IMR-90 (cell line): ENCODE data around the gene ARHGEF16.

Source experiments
- BHLHE40 ChIP-seq: fragments of 150-350 bp; IDR thresholded peaks from 2 replicates; pipeline ENCODE4 v1.6.1; 2016; ENCODE audit warnings: mild to moderate bottlenecking, low read depth, low read length
- CEBPB ChIP-seq: IDR thresholded peaks from 2 replicates; pipeline ENCODE4 v1.6.1; 2012; ENCODE audit warnings: low read depth, low read length, improper control_type of control experiment
- CHD1 ChIP-seq: IDR thresholded peaks from 2 replicates; pipeline ENCODE4 v1.6.1; 2012; ENCODE audit warnings: low read depth, low read length, improper control_type of control experiment
- FOS ChIP-seq: fragments of 150-350 bp; IDR thresholded peaks from 2 replicates; pipeline ENCODE4 v1.6.1; 2016; ENCODE audit warnings: low read depth, low read length
- MAFK ChIP-seq: IDR thresholded peaks from 2 replicates; pipeline ENCODE4 v1.6.1; 2012; ENCODE audit warnings: low read depth, low read length, improper control_type of control experiment
- MAZ ChIP-seq: IDR thresholded peaks from 2 replicates; pipeline ENCODE4 v1.6.1; 2012; ENCODE audit warnings: low read depth, mild to moderate bottlenecking, low read length, improper control_type of control experiment, moderate library complexity, borderline replicate concordance
- MXI1 ChIP-seq: IDR thresholded peaks from 2 replicates; pipeline ENCODE4 v1.6.1; 2012; ENCODE audit warnings: low read depth, mild to moderate bottlenecking, low read length, moderate library complexity, borderline replicate concordance
- POLR2A ChIP-seq: IDR thresholded peaks from 2 replicates; pipeline ENCODE4 v1.6.1; 2012; ENCODE audit warnings: mild to moderate bottlenecking, low read depth, low read length
- RAD21 ChIP-seq: IDR thresholded peaks from 2 replicates; pipeline ENCODE4 v1.6.1; 2012; ENCODE audit warnings: low read length, improper control_type of control experiment
- RCOR1 ChIP-seq: IDR thresholded peaks from 2 replicates; pipeline ENCODE4 v1.6.1; 2012; ENCODE audit warnings: mild to moderate bottlenecking, low read length, improper control_type of control experiment; ENCODE audit not compliant: insufficient replicate concordance
- RFX5 ChIP-seq: IDR thresholded peaks from 2 replicates; pipeline ENCODE4 v1.8.0; 2012; ENCODE audit warnings: low read depth, mild to moderate bottlenecking, low read length, moderate library complexity
- SMC3 ChIP-seq: fragments of 150-350 bp; IDR thresholded peaks from 2 replicates; pipeline ENCODE4 v1.6.1; 2016; ENCODE audit warnings: low read depth, mild to moderate bottlenecking, antibody characterized with exemption, low read length, moderate library complexity
- TF ChIP-seq, protein P1 (sequence below): conservative IDR thresholded peaks from 2 replicates; pipeline ENCODE4 v1.5.1; 2012; ENCODE audit warnings: mild to moderate bottlenecking, low read depth, low read length, improper control_type of control experiment
- TF ChIP-seq, protein P2 (sequence below): fragments of 150-350 bp; IDR thresholded peaks from 2 replicates; pipeline ENCODE4 v1.6.1; 2016; ENCODE audit warnings: low read depth, mild to moderate bottlenecking, low read length, moderate library complexity, borderline replicate concordance

DNA sequence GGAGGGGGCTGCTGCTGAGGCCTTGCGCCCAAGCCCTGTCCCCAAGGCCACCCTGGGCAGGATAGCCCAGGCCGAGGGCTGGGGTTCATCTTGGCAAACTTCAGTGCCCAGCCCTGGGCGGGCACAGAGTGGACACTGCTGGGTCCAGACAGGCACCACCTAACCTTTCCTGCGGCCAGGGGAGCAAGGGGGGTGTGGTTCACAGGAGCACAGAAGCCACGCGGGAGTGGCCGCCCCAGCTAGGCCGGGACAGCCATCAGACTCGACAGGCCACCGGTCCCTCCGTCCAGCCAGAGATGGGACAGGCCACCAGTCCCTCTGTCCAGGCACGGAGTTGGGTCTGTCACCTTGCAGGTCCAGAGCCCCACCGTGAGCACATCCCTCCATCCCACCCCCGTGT lies 28.9 kb downstream of the ARHGEF16 start:
- TF ChIP-seq, protein P1, sequence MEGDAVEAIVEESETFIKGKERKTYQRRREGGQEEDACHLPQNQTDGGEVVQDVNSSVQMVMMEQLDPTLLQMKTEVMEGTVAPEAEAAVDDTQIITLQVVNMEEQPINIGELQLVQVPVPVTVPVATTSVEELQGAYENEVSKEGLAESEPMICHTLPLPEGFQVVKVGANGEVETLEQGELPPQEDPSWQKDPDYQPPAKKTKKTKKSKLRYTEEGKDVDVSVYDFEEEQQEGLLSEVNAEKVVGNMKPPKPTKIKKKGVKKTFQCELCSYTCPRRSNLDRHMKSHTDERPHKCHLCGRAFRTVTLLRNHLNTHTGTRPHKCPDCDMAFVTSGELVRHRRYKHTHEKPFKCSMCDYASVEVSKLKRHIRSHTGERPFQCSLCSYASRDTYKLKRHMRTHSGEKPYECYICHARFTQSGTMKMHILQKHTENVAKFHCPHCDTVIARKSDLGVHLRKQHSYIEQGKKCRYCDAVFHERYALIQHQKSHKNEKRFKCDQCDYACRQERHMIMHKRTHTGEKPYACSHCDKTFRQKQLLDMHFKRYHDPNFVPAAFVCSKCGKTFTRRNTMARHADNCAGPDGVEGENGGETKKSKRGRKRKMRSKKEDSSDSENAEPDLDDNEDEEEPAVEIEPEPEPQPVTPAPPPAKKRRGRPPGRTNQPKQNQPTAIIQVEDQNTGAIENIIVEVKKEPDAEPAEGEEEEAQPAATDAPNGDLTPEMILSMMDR, result no peak
- TF ChIP-seq POLR2A (no peak), SMC3 (no peak), CEBPB (no peak), RFX5 (no peak), RCOR1 (no peak), BHLHE40 (no peak), RAD21 (no peak), MAZ (no peak), FOS (no peak), MAFK (no peak), CHD1 (no peak), MXI1 (no peak)
- TF ChIP-seq, protein P2, sequence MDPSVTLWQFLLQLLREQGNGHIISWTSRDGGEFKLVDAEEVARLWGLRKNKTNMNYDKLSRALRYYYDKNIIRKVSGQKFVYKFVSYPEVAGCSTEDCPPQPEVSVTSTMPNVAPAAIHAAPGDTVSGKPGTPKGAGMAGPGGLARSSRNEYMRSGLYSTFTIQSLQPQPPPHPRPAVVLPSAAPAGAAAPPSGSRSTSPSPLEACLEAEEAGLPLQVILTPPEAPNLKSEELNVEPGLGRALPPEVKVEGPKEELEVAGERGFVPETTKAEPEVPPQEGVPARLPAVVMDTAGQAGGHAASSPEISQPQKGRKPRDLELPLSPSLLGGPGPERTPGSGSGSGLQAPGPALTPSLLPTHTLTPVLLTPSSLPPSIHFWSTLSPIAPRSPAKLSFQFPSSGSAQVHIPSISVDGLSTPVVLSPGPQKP, result no peak
